ENCODE measurements around the gene ENAH.
"Not testable (repeated sequence)": the region's sequence is repeated elsewhere in the genome, so short reads cannot be mapped to it uniquely, and the experiment has no call there.

The ENAH gene

GRCh38 chr1:225653463-225654276, 747 bp upstream of the ENAH start:
- intact Hi-C loops (cut with DNase I) = loop anchor here (10.0 kb wide), 3 partner anchors 99 to 321 kb away; partner anchors contain the start of gene SRP9
- peak; percentile 50 to 87 (median 73) for DNase-seq

- DNase-seq = peak in 27 of 42 donors; percentile 8 to 72 (median 33)
- intact Hi-C loops (cut with DNase I) = loop anchor here (10.0 kb wide), 3 partner anchors 97 to 323 kb away; partner anchors contain the start of gene SRP9
Measured at GRCh38 chr1:225651872-225652728, 823 bp downstream of the ENAH start.

DNA sequence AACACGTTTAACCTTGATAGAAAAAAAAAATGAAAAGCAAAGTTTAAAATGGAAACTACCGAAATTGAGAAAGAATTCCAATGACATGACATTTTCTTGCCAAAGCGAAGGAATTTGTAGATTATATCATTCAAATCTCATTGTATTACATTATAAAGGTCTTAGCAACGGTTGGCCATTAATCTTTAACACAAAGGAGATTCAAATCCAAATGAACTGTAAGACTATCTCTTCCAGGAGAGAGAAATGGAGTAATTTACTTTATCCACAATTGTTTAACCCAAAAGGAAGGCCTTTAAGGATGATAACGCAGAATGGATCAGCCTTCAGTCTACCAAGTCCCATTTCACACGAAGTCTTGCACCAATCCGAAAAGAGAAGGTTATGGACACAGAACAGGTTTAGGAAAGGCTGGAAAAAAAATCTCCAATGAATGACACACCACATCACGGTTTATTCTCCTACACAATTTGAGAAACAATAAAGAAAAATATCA, 1.5 kb downstream of the ENAH start:
- no peak for DNase-seq
- intact Hi-C loops (cut with DNase I) = loop anchor here (10.0 kb wide), 3 partner anchors 97 to 323 kb away; partner anchors contain the start of gene SRP9

DNA sequence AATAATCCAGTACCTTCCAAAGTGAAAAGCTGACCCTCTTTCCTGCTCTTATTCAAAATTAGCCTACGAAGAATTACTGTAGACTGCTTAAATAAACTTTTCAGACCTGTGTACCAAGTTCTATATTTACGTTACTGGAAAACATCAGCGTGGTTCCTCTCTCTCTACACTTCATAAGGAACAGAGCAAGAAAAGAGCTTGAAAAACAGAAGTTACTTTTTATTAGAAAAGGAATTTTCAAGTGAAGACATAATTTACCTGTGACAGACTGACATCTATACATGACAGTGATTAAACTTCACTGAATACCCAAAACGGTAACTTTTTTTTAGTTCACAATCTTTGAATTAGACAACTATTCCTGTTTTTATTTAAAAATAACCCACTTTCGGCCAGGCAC, 2.7 kb downstream of the ENAH start:
- DNase-seq = no peak
- intact Hi-C loops (cut with DNase I) = loop anchor here (10.0 kb wide), 3 partner anchors 95 to 325 kb away; partner anchors contain the start of gene SRP9

GRCh38 chr1:225645194-225645895, 7.6 kb downstream of the ENAH start:
- intact Hi-C loops (cut with DNase I) = no loop called here

GRCh38 chr1:225644666-225645065, 8.3 kb downstream of the ENAH start:
- intact Hi-C loops (cut with DNase I) = no loop called here
- no peak for DNase-seq

More at GRCh38 chr1:225645194-225645895, 7.6 kb downstream of the ENAH start:
- no peak for DNase-seq

- DNase-seq = no peak
- intact Hi-C loops (cut with DNase I) = no loop called here
Measured at GRCh38 chr1:225642177-225642576, 10.7 kb downstream of the ENAH start.

DNA sequence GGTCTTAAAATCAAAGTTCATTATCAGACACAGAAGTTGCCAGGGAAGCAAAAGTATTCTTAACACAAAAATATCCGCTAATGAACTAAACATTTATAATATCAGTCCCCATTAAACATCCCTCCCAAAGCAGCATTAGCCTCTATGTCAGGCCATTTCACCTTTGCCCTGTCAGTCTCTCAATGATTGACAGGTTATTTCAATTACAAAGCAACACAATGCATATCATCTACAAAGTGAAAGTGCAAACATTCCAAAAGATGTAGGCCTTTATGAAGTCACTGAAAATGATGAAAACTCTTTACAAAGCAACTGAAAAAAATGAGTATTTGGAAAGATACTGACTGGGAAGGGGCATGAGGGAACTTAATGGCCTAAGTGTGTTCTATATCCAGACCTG, 14.1 kb downstream of the ENAH start:
- DNase-seq = no peak
- intact Hi-C loops (cut with DNase I) = no loop called here

DNA sequence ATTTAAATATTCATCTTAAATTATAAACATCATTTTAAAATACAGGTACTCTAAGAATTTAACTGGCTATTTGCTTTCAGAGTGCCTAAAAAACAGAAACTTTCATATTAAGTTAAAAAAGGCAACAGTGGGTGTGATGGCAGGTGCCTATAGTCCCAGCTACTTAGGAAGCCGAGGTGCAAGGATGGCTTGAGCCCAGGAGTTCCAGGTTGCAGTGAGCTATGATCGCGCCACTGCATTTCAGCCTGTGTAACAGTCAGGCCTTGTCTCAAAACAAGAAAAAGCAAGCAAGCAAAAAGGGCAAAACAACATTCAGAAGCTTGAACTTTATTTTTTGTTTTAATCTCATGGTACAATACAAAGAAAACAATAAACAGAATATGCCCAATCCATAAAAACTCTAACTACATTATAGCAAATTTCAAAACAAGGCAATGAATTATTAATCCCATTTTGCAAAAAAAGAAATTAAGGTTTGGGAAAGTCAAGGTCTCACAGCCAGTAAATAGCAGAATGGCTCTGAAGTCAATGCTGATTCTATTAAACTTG, 15.2 kb downstream of the ENAH start:
- intact Hi-C loops (cut with DNase I) = no loop called here
- DNase-seq = no peak

DNA sequence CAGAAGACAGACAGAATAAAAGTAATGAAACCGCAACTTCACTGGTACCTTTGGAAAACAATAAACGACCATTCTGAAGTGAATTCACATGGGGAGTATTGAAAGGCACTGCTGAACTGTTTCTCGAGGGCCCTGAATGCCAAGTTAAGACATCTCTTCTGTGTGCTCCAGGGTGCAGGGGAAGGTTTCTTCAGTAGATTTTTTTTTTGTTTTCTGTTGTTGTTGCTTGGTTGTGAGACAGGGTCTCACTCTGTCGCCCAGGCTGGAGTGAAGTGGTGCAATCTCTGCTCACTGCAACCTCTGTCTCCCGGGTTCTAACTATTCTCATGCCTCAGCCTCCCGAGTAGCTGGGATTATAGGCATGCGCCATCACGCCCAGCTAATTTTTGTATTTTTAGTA, 15.9 kb downstream of the ENAH start:
- DNase-seq; intact Hi-C loops (cut with DNase I): not testable (repeated sequence)

GRCh38 chr1:225635649-225636048, 17.3 kb downstream of the ENAH start:
- intact Hi-C loops (cut with DNase I) = no loop called here
- no peak for DNase-seq

GRCh38 chr1:225632836-225633235, 20.1 kb downstream of the ENAH start:
- intact Hi-C loops (cut with DNase I); DNase-seq: not testable (repeated sequence)

DNA sequence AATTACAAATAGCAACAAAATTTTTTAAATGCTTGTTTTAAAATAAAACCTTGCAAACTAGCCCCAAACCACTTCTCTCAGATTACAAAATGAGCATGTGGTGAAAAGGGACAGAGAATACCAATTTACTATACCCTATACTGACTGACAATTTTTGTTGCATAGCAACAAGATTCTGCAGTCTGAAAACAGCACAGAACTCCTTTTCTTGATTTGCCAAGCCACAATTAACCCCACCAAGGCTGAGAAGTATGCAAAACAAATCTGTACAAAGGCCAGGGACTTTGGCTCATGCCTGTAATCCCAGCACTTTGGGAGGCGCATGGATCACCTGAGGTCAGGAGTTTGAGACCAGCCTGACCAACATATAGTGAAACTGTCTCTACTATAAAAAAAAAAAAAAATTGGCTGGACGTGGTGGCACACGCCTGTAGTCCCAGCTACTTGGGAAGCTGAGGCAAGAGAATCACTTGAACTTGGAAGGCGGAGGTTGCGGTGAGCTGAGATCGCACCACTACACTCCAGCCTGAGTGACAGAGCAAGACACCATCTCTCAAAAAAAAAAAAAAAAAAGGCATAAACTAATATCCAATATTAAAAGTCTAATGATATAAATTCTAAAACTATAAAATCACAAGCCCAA, 21.8 kb downstream of the ENAH start:
- no peak for DNase-seq
- intact Hi-C loops (cut with DNase I) = no loop called here

DNA sequence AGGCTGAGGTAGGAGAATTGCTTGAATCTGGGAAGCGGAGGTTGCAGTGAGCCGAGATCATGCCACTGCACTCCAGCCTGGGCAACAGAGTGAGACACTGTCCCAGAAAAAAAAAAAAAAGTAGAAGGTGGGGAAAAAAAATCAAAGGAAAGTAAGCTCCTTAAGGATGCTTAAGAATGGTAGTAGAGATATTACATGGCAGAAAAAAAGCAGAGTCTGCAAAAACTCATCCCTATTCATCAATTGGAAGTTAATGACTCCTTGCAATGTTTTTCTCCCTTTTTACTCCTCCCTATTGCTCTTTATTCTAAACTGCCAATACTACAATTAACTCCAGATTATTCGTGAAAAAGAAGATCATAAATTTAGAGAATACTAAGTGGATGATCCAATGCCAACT, 23.4 kb downstream of the ENAH start:
- intact Hi-C loops (cut with DNase I) = no loop called here
- DNase-seq = no peak

DNA sequence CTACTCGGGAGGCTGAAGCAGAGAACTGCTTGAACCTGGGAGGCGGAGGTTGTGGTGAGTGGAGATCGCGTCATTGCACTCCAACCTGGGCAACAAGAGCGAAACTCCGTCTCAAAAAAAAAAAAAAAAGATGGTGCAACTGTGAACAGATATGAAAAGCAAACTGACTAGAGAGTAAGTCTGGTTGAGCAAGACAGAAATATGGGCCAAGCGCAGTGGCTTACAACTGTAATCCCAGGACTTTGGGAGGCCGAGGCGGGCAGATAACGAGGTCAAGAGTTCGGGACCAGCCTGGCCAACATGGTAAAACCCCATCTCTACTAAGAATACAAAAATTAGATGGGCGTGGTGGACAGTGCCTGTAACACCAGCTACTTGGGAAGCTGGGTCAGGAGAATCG, 24.1 kb downstream of the ENAH start:
- DNase-seq; intact Hi-C loops (cut with DNase I): not testable (repeated sequence)

- intact Hi-C loops (cut with DNase I) = no loop called here
- no peak for DNase-seq
Measured at GRCh38 chr1:225627304-225627947, 25.5 kb downstream of the ENAH start.

DNA sequence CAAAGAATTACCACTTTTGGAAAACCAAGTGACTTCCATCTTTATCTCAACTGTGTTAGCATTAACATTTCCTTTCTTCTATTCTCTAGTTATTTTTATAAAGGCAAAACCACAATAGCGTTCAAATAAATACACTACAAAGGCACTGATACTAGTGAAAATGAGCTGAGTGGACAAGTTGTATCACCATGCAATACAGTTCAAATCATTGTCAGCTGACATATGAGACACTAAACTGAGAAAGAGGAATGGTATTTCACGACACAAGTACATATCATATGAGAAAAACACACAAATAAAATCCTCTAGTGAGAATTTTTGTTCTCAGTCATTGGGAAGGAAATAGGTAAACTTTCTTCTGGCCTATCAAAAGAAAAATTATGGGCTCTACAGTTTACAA, 26.2 kb downstream of the ENAH start:
- intact Hi-C loops (cut with DNase I) = no loop called here
- no peak for DNase-seq

DNA sequence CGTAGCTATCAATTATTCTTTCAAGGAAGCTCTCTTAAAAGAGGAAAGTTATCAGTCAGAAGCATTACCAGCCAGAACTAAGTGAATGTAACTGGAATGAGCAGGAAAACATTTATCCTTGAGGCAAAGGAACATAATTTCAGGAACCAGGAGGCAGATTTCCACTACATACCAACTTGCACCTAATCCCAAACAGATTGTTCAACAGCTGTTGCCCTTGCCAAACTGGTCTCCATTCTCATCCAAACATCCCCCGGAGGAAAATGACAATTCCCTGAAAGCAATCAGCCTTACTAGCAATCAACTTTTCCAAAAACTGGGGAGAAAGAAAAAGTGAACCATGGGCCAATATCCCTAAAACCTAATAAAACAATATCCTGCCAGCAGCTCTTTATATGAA, 35.0 kb downstream of the ENAH start:
- DNase-seq = no peak
- intact Hi-C loops (cut with DNase I) = no loop called here

All from head of caudate nucleus (tissue), 42 donors.